ENCODE measurements around the gene CFDP1. TPM values are rescaled to one million over a fixed set of nuclear protein-coding genes. Genes with fewer than 3 reads are reported as not detected.

CFDP1 gene
- total and polyA plus RNA-seq, 2 donors (not counting 1 experiment from before 2014, with no cell fraction given): 6.3 to 42.8 TPM

GRCh38 chr16:75394941-75395340 is 38.4 kb downstream of the CFDP1 start:
- Histone ChIP-seq H3K4me2 (replicated peaks; ENCODE audit: low read depth, low read length, poor library complexity, severe bottlenecking) (no peak overlapping the region), H3K27me3 (replicated peaks in 1 of 4; ENCODE audit: control extremely low read depth in 1 of 4, control insufficient read depth in 3 of 4, insufficient read depth in 4 of 4, low read length in 3 of 4) (peaks cover 0 to 13% (median 5%) of the 10 kb centered on the region in 4 experiments), H3K79me2 (ENCODE audit: control insufficient read depth, insufficient read depth, low read length) (no peaks in the 10 kb centered on the region), H3K4me3 (ENCODE audit: control extremely low read depth in 1 of 5, extremely low read depth in 1 of 5, insufficient read depth in 1 of 5, low read depth in 2 of 5, low read length in 4 of 5) (no peak overlapping the region), H3K4me1 (ENCODE audit: control insufficient read depth in 2 of 2, insufficient read depth in 2 of 2, low read length in 2 of 2) (no peaks in the 10 kb centered on the region), H3K9me3 (ENCODE audit: control extremely low read depth in 1 of 3, control insufficient read depth in 2 of 3, insufficient read depth in 1 of 3, low read length in 2 of 3) (no peaks in the 10 kb centered on the region), H2AFZ (ENCODE audit: insufficient read depth, low read depth, low read length, poor library complexity, severe bottlenecking) (no peak overlapping the region), H4K20me1 (ENCODE audit: control insufficient read depth, insufficient read depth, low read length, poor library complexity, severe bottlenecking) (peaks cover 15% of the 10 kb centered on the region), H3K9ac (ENCODE audit: low read length) (no peak overlapping the region), H3K27ac (ENCODE audit: low read length in 2 of 2) (no peak overlapping the region), H3K36me3 (replicated peaks in 1 of 2; ENCODE audit: control extremely low read depth in 1 of 2, control insufficient read depth in 1 of 2, extremely low read depth in 1 of 2, insufficient read depth in 2 of 2, low read length in 1 of 2) (peaks cover 0 to 31% of the 10 kb centered on the region in 2 experiments)
- Mint-ChIP-seq H3K4me1 (no peaks in the 10 kb centered on the region), H3K9me3 (ENCODE audit: insufficient read depth) (no peaks in the 10 kb centered on the region), H3K4me3 (no peak overlapping the region), H3K27me3 (peaks cover 4% of the 10 kb centered on the region), H3K27ac (no peak overlapping the region)
- DNase-seq (no peak), ATAC-seq (ENCODE audit: low read depth) (no peak)
- ChIA-PET POLR2A (no interaction called here), CTCF (interaction anchor here (1.0 to 2.2 kb wide), 4 partner anchors 9 to 196 kb away, joined by 3 to 13 read pairs (median 8); no protein-coding TSS in a partner anchor)
- TF ChIP-seq EZH2 (IDR thresholded peaks at IDR 0.05; ENCODE audit: borderline replicate concordance, insufficient read depth, low read depth, low read length, poor library complexity, severe bottlenecking) (no peak), CTCF (IDR thresholded peaks at IDR 0.05) (no peak)
- intact Hi-C loops (cut with micrococcal nuclease): no loop called here
- 100% methylated on average over 3 of the region's 5 CpGs for whole genome bisulfite sequencing (ENCODE audit: insufficient coverage)

- no peaks in the 10 kb centered on the region for H3K4me1 Mint-ChIP-seq
- H3K4me1 ChIP-seq (ENCODE audit: control insufficient read depth in 2 of 2, insufficient read depth in 2 of 2, low read length in 2 of 2): no peaks in the 10 kb centered on the region
- H3K27ac ChIP-seq (ENCODE audit: low read length in 2 of 2): no peak overlapping the region
- TF ChIP-seq EZH2 (IDR thresholded peaks at IDR 0.05; ENCODE audit: borderline replicate concordance, insufficient read depth, low read depth, low read length, poor library complexity, severe bottlenecking) (no peak), CTCF (IDR thresholded peaks at IDR 0.05) (no peak)
- H3K4me3 Mint-ChIP-seq: no peak overlapping the region
- H3K9me3 Mint-ChIP-seq (ENCODE audit: insufficient read depth): no peaks in the 10 kb centered on the region
- POLR2A ChIA-PET: no interaction called here
- no peak for ATAC-seq (ENCODE audit: low read depth)
- intact Hi-C loops (cut with micrococcal nuclease): no loop called here
- H3K9me3 ChIP-seq (ENCODE audit: control extremely low read depth in 1 of 3, control insufficient read depth in 2 of 3, insufficient read depth in 1 of 3, low read length in 2 of 3): no peaks in the 10 kb centered on the region
- H3K79me2 ChIP-seq (ENCODE audit: control insufficient read depth, insufficient read depth, low read length): no peaks in the 10 kb centered on the region
- H2AFZ ChIP-seq (ENCODE audit: insufficient read depth, low read depth, low read length, poor library complexity, severe bottlenecking): no peak overlapping the region
- CTCF ChIA-PET: interaction anchor here (0.7 to 2.3 kb wide), 6 partner anchors 9 to 193 kb away, joined by 3 to 11 read pairs (median 5); no protein-coding TSS in a partner anchor
- no peak for DNase-seq
- WGBS (ENCODE audit: insufficient coverage): 100% methylated on average over 2 of the region's 2 CpGs
- peaks cover 25% of the 10 kb centered on the region for H4K20me1 ChIP-seq (ENCODE audit: control insufficient read depth, insufficient read depth, low read length, poor library complexity, severe bottlenecking)
- no peak overlapping the region for H3K4me3 ChIP-seq (ENCODE audit: control extremely low read depth in 1 of 5, extremely low read depth in 1 of 5, insufficient read depth in 1 of 5, low read depth in 2 of 5, low read length in 4 of 5)
- no peak overlapping the region for H3K4me2 ChIP-seq (replicated peaks; ENCODE audit: low read depth, low read length, poor library complexity, severe bottlenecking)
- H3K36me3 ChIP-seq (replicated peaks in 1 of 2; ENCODE audit: control extremely low read depth in 1 of 2, control insufficient read depth in 1 of 2, extremely low read depth in 1 of 2, insufficient read depth in 2 of 2, low read length in 1 of 2): peaks cover 1 to 31% of the 10 kb centered on the region in 2 experiments
- H3K9ac ChIP-seq (ENCODE audit: low read length): no peak overlapping the region
- peaks cover 7% of the 10 kb centered on the region for H3K27me3 Mint-ChIP-seq
- no peak overlapping the region for H3K27ac Mint-ChIP-seq
- peaks cover 0 to 13% (median 5%) of the 10 kb centered on the region in 4 experiments for H3K27me3 ChIP-seq (replicated peaks in 1 of 4; ENCODE audit: control extremely low read depth in 1 of 4, control insufficient read depth in 3 of 4, insufficient read depth in 4 of 4, low read length in 3 of 4)
Observed at GRCh38 chr16:75392906-75393305, 40.4 kb downstream of the CFDP1 start.

Data from B cell (primary cell).